HepG2 (cell line): ENCODE results near the gene ARID1A. TPM values are rescaled to one million over a fixed set of nuclear protein-coding genes. Genes with fewer than 3 reads are reported as not detected.

Experiments
- ARID3A ChIP-seq: IDR thresholded peaks from 2 replicates; pipeline ENCODE4 v1.6.1; 2012; ENCODE audit warnings: low read depth, low read length, improper control_type of control experiment
- CAMTA2 ChIP-seq: sonication (generic); formaldehyde crosslinking; IDR thresholded peaks from 2 replicates; pipeline ENCODE4 v1.4.0; 2020; ENCODE audit warnings: mild to moderate bottlenecking, missing genetic modification reagents, borderline replicate concordance
- ELK4 ChIP-seq: sonication (generic); formaldehyde crosslinking; IDR thresholded peaks from 2 replicates; pipeline ENCODE4 v1.9.0; 2021; ENCODE audit warnings: missing genetic modification reagents, borderline replicate concordance
- GLMP ChIP-seq: sonication (generic); formaldehyde crosslinking; IDR thresholded peaks from 2 replicates; pipeline ENCODE4 v1.9.0; 2021; ENCODE audit warnings: missing genetic modification reagents, mild to moderate bottlenecking, borderline replicate concordance
- KDM2A ChIP-seq: sonication (generic); formaldehyde crosslinking; IDR thresholded peaks from 2 replicates; pipeline ENCODE4 v1.4.0; 2020; ENCODE audit warnings: low read depth, missing genetic modification reagents, borderline replicate concordance
- MBD4 ChIP-seq: IDR thresholded peaks from 2 replicates; pipeline ENCODE4 v1.6.1; 2012; ENCODE audit warnings: low read length, inconsistent platforms, borderline replicate concordance
- PHF21A ChIP-seq: sonication (generic); formaldehyde crosslinking; IDR thresholded peaks from 2 replicates; pipeline ENCODE4 v1.5.0; 2020; ENCODE audit warnings: mild to moderate bottlenecking, missing genetic modification reagents
- POLR2AphosphoS2 ChIP-seq: IDR thresholded peaks from 2 replicates; pipeline ENCODE4 v1.6.1; 2011; ENCODE audit warnings: low read depth, low read length, improper control_type of control experiment
- PRPF4 ChIP-seq: fragments of 200-400 bp; formaldehyde crosslinking; IDR thresholded peaks from 2 replicates; pipeline ENCODE4 v1.6.1; 2016; ENCODE audit warnings: low read length, low read depth; ENCODE audit not compliant: poor library complexity, severe bottlenecking
- RBFOX2 ChIP-seq: fragments of 200-400 bp; formaldehyde crosslinking; IDR thresholded peaks from 2 replicates; pipeline ENCODE4 v1.6.1; 2017; ENCODE audit warnings: low read depth, mild to moderate bottlenecking, low read length
- TARDBP ChIP-seq: sonication (generic); formaldehyde crosslinking; IDR thresholded peaks from 2 replicates; pipeline ENCODE4 v1.8.0; 2022; ENCODE audit warnings: mild to moderate bottlenecking, missing genetic modification reagents
- TCF7L2 ChIP-seq: IDR thresholded peaks from 2 replicates; pipeline ENCODE4 v1.6.1; 2011; ENCODE audit warnings: mild to moderate bottlenecking, low read depth, low read length, moderate library complexity
- TSC22D2 ChIP-seq: sonication (generic); formaldehyde crosslinking; IDR thresholded peaks from 2 replicates; pipeline ENCODE4 v1.5.1; 2020; ENCODE audit warnings: missing genetic modification reagents, mild to moderate bottlenecking, borderline replicate concordance
- USF2 ChIP-seq, 2 experiments: sonication (generic) in 1 of 2; formaldehyde crosslinking in 1 of 2; IDR thresholded peaks; 2 replicates each; pipeline versions ENCODE4 v1.5.1 to v1.6.1; 2011 to 2020; ENCODE audit warnings: borderline replicate concordance in 1 of 2, low read depth in 1 of 2, low read length in 1 of 2, mild to moderate bottlenecking in 1 of 2, missing genetic modification reagents in 1 of 2, moderate library complexity in 1 of 2
- ZFP1 ChIP-seq: IDR thresholded peaks from 2 replicates; pipeline ENCODE4 v1.6.1; 2016
- ZNF253 ChIP-seq: sonication (generic); formaldehyde crosslinking; IDR thresholded peaks from 2 replicates; pipeline ENCODE4 v1.8.0; 2022; ENCODE audit warnings: mild to moderate bottlenecking, missing genetic modification reagents, borderline replicate concordance
- ZNF432 ChIP-seq: sonication (generic); formaldehyde crosslinking; IDR thresholded peaks from 2 replicates; pipeline ENCODE4 v1.5.0; 2020; ENCODE audit warnings: missing genetic modification reagents, mild to moderate bottlenecking, borderline replicate concordance
- ZNF574 ChIP-seq: sonication (generic); formaldehyde crosslinking; IDR thresholded peaks from 2 replicates; pipeline ENCODE4 v1.4.0; 2020; ENCODE audit warnings: missing genetic modification reagents
- ZNF879 ChIP-seq: sonication (generic); formaldehyde crosslinking; IDR thresholded peaks from 2 replicates; pipeline ENCODE4 v1.8.1; 2023; ENCODE audit warnings: missing genetic modification reagents
- polyA plus RNA-seq, 8 experiments: library from polyadenylated mRNA; depleted of rRNA in 3 of 8; stranded (reverse) in 7 of 8; unstranded in 1 of 8; fragments of >200 nt; fragmentation: Illumina TruSeq in 4 of 8; extraction: Trizol in 4 of 8; gene quantifications; 2 replicates each; pipeline versions ENCODE4 v1.2.1 to v1.2.3, GENCODE V29; 2011 to 2016; ENCODE audit warnings: low read depth in 4 of 8, missing spikeins in 1 of 8, mixed read lengths in 1 of 8; ENCODE audit not compliant: insufficient read depth in 1 of 8
- total RNA-seq, 5 experiments: library from RNA; depleted of rRNA; stranded (reverse); fragments of >200 nt; fragmentation: Illumina TruSeq; extraction: Trizol; gene quantifications; 2 replicates each; pipeline ENCODE4 v1.2.3, GENCODE V29; 2016; ENCODE audit warnings: low read depth in 1 of 5

The ARID1A gene
- total and polyA plus RNA-seq, 2 of the 13 experiments (the other 11 are each of a cell fraction or from before 2014, with no cell fraction given): 11.9 to 15.9 TPM

- TF ChIP-seq USF2 (IDR thresholded peaks at IDR 0.05; ENCODE audit: low read depth, low read length) (no peak), USF2 (CRISPR knock-in tag; IDR thresholded peaks at IDR 0.05; ENCODE audit: borderline replicate concordance) (no peak), GLMP (no peak), ZNF879 (CRISPR knock-in tag) (no peak), TCF7L2 (no peak), ARID3A (peak; percentile 68), CAMTA2 (CRISPR knock-in tag) (no peak), ZFP1 (no peak), KDM2A (no peak), TSC22D2 (CRISPR knock-in tag) (no peak), ELK4 (CRISPR knock-in tag) (no peak), RBFOX2 (no peak), ZNF253 (CRISPR knock-in tag) (no peak), POLR2AphosphoS2 (no peak), MBD4 (no peak), TARDBP (CRISPR knock-in tag) (no peak; the same call in 1 of the 2 replicates), PHF21A (CRISPR knock-in tag) (no peak; the same call in 1 of the 2 replicates), ZNF432 (CRISPR knock-in tag) (no peak), ZNF574 (CRISPR knock-in tag) (peak; percentile 3; the same call in 1 of the 2 replicates), PRPF4 (no peak)
Measured at GRCh38 chr1:26692211-26692792, 3.5 kb upstream of the ARID1A start (continued).
